Activated naive CD8-positive, alpha-beta T cell treated with anti-CD3 and anti-CD28 coated beads, Interleukin-2, amount 10 ng/mL, durations not matched to agents 7 days and 5 days (primary cell): ENCODE measurements around the gene SNX4. TPM values are rescaled to one million over a fixed set of nuclear protein-coding genes. Genes with fewer than 3 reads are reported as not detected.
"Not testable (repeated sequence)": the region's sequence is repeated elsewhere in the genome, so short reads cannot be mapped to it uniquely, and the experiment has no call there.

Source experiments
- ATAC-seq: fragments of 150-1000 bp; cut with Tn5 transposase; one replicate; pipeline ENCODE4 v1.10.0; 2021; ENCODE audit warnings: low read depth, moderate library complexity
- POLR2A ChIA-PET: fragments of 350-600 bp; sonication (Branson Sonifier 250); formaldehyde crosslinking; loops from one replicate; lab custom pipeline; 2021; ENCODE audit warnings: antibody characterized with exemption; lab: Charles Lee
- DNase-seq: peaks from one replicate; pipeline ENCODE4 v3.0.0; 2021
- H3K27ac Mint-ChIP-seq: one replicate; pipeline ENCODE4 v1.8.0; 2022; ENCODE audit warnings: mild to moderate bottlenecking, mixed read lengths
- H3K27me3 Mint-ChIP-seq: one replicate; pipeline ENCODE4 v1.8.0; 2022; ENCODE audit warnings: mild to moderate bottlenecking, moderate library complexity, mixed read lengths
- H3K36me3 Mint-ChIP-seq: one replicate; pipeline ENCODE4 v1.8.0; 2021; ENCODE audit warnings: mild to moderate bottlenecking, mixed read lengths
- H3K4me1 Mint-ChIP-seq: one replicate; pipeline ENCODE4 v1.8.0; 2021; ENCODE audit warnings: mixed read lengths
- H3K4me3 Mint-ChIP-seq: one replicate; pipeline ENCODE4 v1.8.0; 2022; ENCODE audit warnings: mild to moderate bottlenecking, moderate library complexity, mixed read lengths
- H3K9me3 Mint-ChIP-seq: one replicate; pipeline ENCODE4 v1.8.0; 2021; ENCODE audit warnings: mixed read lengths
- total RNA-seq, 2 experiments: library from RNA; stranded (reverse); gene quantifications; one replicate each; pipeline ENCODE4 v1.2.3, GENCODE V29; 2021

Gene SNX4
- total RNA-seq, 2 experiments from 2014 or later = 31.3 to 31.6 TPM

GRCh38 chr3:125496701-125497100 is 23.3 kb downstream of the SNX4 start:
- H3K27ac Mint-ChIP-seq = no peak overlapping the region
- no peak overlapping the region for H3K4me3 Mint-ChIP-seq
- no peaks in the 10 kb centered on the region for H3K27me3 Mint-ChIP-seq
- POLR2A ChIA-PET = no interaction called here
- no peaks in the 10 kb centered on the region for H3K4me1 Mint-ChIP-seq
- peaks cover 17% of the 10 kb centered on the region for H3K36me3 Mint-ChIP-seq
- H3K9me3 Mint-ChIP-seq = no peaks in the 10 kb centered on the region
- ATAC-seq (no peak), DNase-seq (no peak)

GRCh38 chr3:125482406-125482805 is 37.6 kb downstream of the SNX4 start:
- POLR2A ChIA-PET = no interaction called here
- Mint-ChIP-seq H3K9me3 (no peaks in the 10 kb centered on the region), H3K4me1 (no peaks in the 10 kb centered on the region), H3K36me3 (peaks cover 2% of the 10 kb centered on the region), H3K27ac (no peak overlapping the region), H3K27me3 (no peaks in the 10 kb centered on the region), H3K4me3 (no peak overlapping the region)
- DNase-seq (no peak), ATAC-seq (no peak)

GRCh38 chr3:125481786-125482185 is 38.2 kb downstream of the SNX4 start:
- Mint-ChIP-seq H3K36me3 (peaks cover 2% of the 10 kb centered on the region), H3K27me3 (no peaks in the 10 kb centered on the region), H3K4me1 (no peaks in the 10 kb centered on the region), H3K4me3 (no peak overlapping the region), H3K27ac (no peak overlapping the region), H3K9me3 (no peaks in the 10 kb centered on the region)
- ATAC-seq (no peak), DNase-seq (no peak)
- POLR2A ChIA-PET = no interaction called here

GRCh38 chr3:125481375-125481759 is 38.6 kb downstream of the SNX4 start:
- H3K4me3 Mint-ChIP-seq, POLR2A ChIA-PET: not testable (repeated sequence)

GRCh38 chr3:125480656-125481374 is 39.2 kb downstream of the SNX4 start:
- ATAC-seq (no peak), DNase-seq (no peak)
- H3K36me3 Mint-ChIP-seq = peaks cover 5% of the 10 kb centered on the region
- no peak overlapping the region for H3K4me3 Mint-ChIP-seq
- POLR2A ChIA-PET = no interaction called here
- H3K27ac Mint-ChIP-seq = no peak overlapping the region
- no peaks in the 10 kb centered on the region for H3K9me3 Mint-ChIP-seq
- no peaks in the 10 kb centered on the region for H3K4me1 Mint-ChIP-seq
- H3K27me3 Mint-ChIP-seq = no peaks in the 10 kb centered on the region

More at GRCh38 chr3:125481375-125481759, 38.6 kb downstream of the SNX4 start:
- not testable (repeated sequence) for H3K4me1 Mint-ChIP-seq, H3K27me3 Mint-ChIP-seq, H3K9me3 Mint-ChIP-seq, H3K36me3 Mint-ChIP-seq, DNase-seq, H3K27ac Mint-ChIP-seq, ATAC-seq

GRCh38 chr3:125479091-125479490 is 40.9 kb downstream of the SNX4 start:
- no peaks in the 10 kb centered on the region for H3K9me3 Mint-ChIP-seq
- no peak overlapping the region for H3K4me3 Mint-ChIP-seq
- H3K36me3 Mint-ChIP-seq = peaks cover 2% of the 10 kb centered on the region
- H3K27me3 Mint-ChIP-seq = no peaks in the 10 kb centered on the region
- no peak for DNase-seq
- POLR2A ChIA-PET = no interaction called here
- no peak for ATAC-seq
- H3K4me1 Mint-ChIP-seq = no peaks in the 10 kb centered on the region
- no peak overlapping the region for H3K27ac Mint-ChIP-seq

- H3K4me3 Mint-ChIP-seq = no peak overlapping the region
- no peak overlapping the region for H3K27ac Mint-ChIP-seq
- POLR2A ChIA-PET = no interaction called here
- H3K27me3 Mint-ChIP-seq = no peaks in the 10 kb centered on the region
- no peak for DNase-seq
- no peaks in the 10 kb centered on the region for H3K4me1 Mint-ChIP-seq
- no peak for ATAC-seq
- peaks cover 6% of the 10 kb centered on the region for H3K36me3 Mint-ChIP-seq
- no peaks in the 10 kb centered on the region for H3K9me3 Mint-ChIP-seq
Observed at GRCh38 chr3:125478326-125478725, 41.7 kb downstream of the SNX4 start.

- ATAC-seq (no peak), DNase-seq (no peak)
- Mint-ChIP-seq H3K36me3 (peaks cover 9% of the 10 kb centered on the region), H3K27me3 (no peaks in the 10 kb centered on the region), H3K27ac (no peak overlapping the region), H3K4me3 (no peak overlapping the region), H3K4me1 (no peaks in the 10 kb centered on the region), H3K9me3 (no peaks in the 10 kb centered on the region)
- POLR2A ChIA-PET = no interaction called here
Observed at GRCh38 chr3:125477701-125478100, 42.3 kb downstream of the SNX4 start.

- Mint-ChIP-seq H3K27me3 (no peaks in the 10 kb centered on the region), H3K4me1 (no peaks in the 10 kb centered on the region), H3K27ac (no peak overlapping the region), H3K36me3 (peaks cover 38% of the 10 kb centered on the region), H3K9me3 (no peaks in the 10 kb centered on the region), H3K4me3 (no peak overlapping the region)
- no peak for ATAC-seq
- DNase-seq = no peak
- POLR2A ChIA-PET = no interaction called here
Observed at GRCh38 chr3:125470671-125471070, 49.3 kb downstream of the SNX4 start.

GRCh38 chr3:125462722-125463299 is 57.2 kb downstream of the SNX4 start:
- no peaks in the 10 kb centered on the region for H3K9me3 Mint-ChIP-seq
- no peak for ATAC-seq

GRCh38 chr3:125461896-125462295 is 58.1 kb downstream of the SNX4 start:
- Mint-ChIP-seq H3K4me3 (no peak overlapping the region), H3K36me3 (peaks cover 19% of the 10 kb centered on the region), H3K27ac (no peak overlapping the region), H3K27me3 (no peaks in the 10 kb centered on the region), H3K4me1 (no peaks in the 10 kb centered on the region), H3K9me3 (no peaks in the 10 kb centered on the region)
- POLR2A ChIA-PET = no interaction called here
- DNase-seq = no peak
- no peak for ATAC-seq

More at GRCh38 chr3:125462722-125463299, 57.2 kb downstream of the SNX4 start:
- Mint-ChIP-seq H3K27me3 (no peaks in the 10 kb centered on the region), H3K4me3 (no peak overlapping the region), H3K4me1 (no peaks in the 10 kb centered on the region), H3K27ac (no peak overlapping the region), H3K36me3 (peaks cover 20% of the 10 kb centered on the region)
- POLR2A ChIA-PET = no interaction called here
- no peak for DNase-seq

GRCh38 chr3:125460233-125460632 is 59.8 kb downstream of the SNX4 start:
- H3K27me3 Mint-ChIP-seq = no peaks in the 10 kb centered on the region
- no peak overlapping the region for H3K27ac Mint-ChIP-seq
- ATAC-seq (no peak), DNase-seq (no peak)
- H3K36me3 Mint-ChIP-seq = peaks cover 19% of the 10 kb centered on the region
- no peak overlapping the region for H3K4me3 Mint-ChIP-seq
- H3K9me3 Mint-ChIP-seq = no peaks in the 10 kb centered on the region
- H3K4me1 Mint-ChIP-seq = no peaks in the 10 kb centered on the region
- POLR2A ChIA-PET = no interaction called here

- Mint-ChIP-seq H3K4me3 (no peak overlapping the region), H3K27me3 (peaks cover 4% of the 10 kb centered on the region), H3K4me1 (no peaks in the 10 kb centered on the region), H3K27ac (no peak overlapping the region), H3K36me3 (peaks cover 28% of the 10 kb centered on the region), H3K9me3 (peaks cover 1% of the 10 kb centered on the region)
- DNase-seq (no peak), ATAC-seq (no peak)
- POLR2A ChIA-PET = no interaction called here
Observed at GRCh38 chr3:125443923-125444322, 76.1 kb downstream of the SNX4 start.

GRCh38 chr3:125442506-125442905 is 77.5 kb downstream of the SNX4 start:
- Mint-ChIP-seq H3K36me3 (peaks cover 24% of the 10 kb centered on the region), H3K27me3 (peaks cover 4% of the 10 kb centered on the region), H3K27ac (no peak overlapping the region), H3K4me1 (no peaks in the 10 kb centered on the region), H3K9me3 (peaks cover 1% of the 10 kb centered on the region), H3K4me3 (no peak overlapping the region)
- POLR2A ChIA-PET = no interaction called here
- DNase-seq (no peak), ATAC-seq (no peak)
